Liver (tissue), 9 donors: ENCODE results near the gene EPHB6. TPM values are rescaled to one million over a fixed set of nuclear protein-coding genes. Genes with fewer than 3 reads are reported as not detected.

Experiments
- DNase-seq: peaks from one replicate; pipeline ENCODE4 v3.0.0-alpha.2; 2017; ENCODE audit warnings: low spot score
- H3K27ac ChIP-seq, 2 donors: one replicate each; pipeline ENCODE4 v1.7.0; 2013; ENCODE audit warnings: inconsistent platforms in 2 of 2, low read length in 2 of 2, control low read depth in 1 of 2, low read depth in 1 of 2, mild to moderate bottlenecking in 1 of 2
- H3K27me3 ChIP-seq, 4 donors: one replicate each; pipeline versions ENCODE4 v1.6.1 to v1.7.0; 2013; ENCODE audit warnings: low read length in 3 of 4, inconsistent platforms in 1 of 4, mild to moderate bottlenecking in 1 of 4, moderate library complexity in 1 of 4; ENCODE audit not compliant: control insufficient read depth in 4 of 4, insufficient read depth in 4 of 4
- H3K36me3 ChIP-seq, 4 donors: one replicate each; pipeline versions ENCODE4 v1.6.1 to v1.7.0; 2013; ENCODE audit warnings: low read length in 3 of 4, mild to moderate bottlenecking in 3 of 4, low read depth in 1 of 4, moderate library complexity in 1 of 4; ENCODE audit not compliant: control insufficient read depth in 4 of 4, insufficient read depth in 3 of 4
- H3K4me1 ChIP-seq, 4 donors: one replicate each; pipeline versions ENCODE4 v1.6.1 to v1.7.0; 2013; ENCODE audit warnings: low read length in 3 of 4, mild to moderate bottlenecking in 3 of 4, moderate library complexity in 1 of 4; ENCODE audit not compliant: control insufficient read depth in 4 of 4, insufficient read depth in 4 of 4
- H3K4me3 ChIP-seq, 3 donors: one replicate each; pipeline versions ENCODE4 v1.6.1 to v1.7.0; 2013; ENCODE audit warnings: low read length in 3 of 3, control low read depth in 1 of 3, low read depth in 1 of 3, mild to moderate bottlenecking in 1 of 3
- H3K9ac ChIP-seq, 2 donors: one replicate each; pipeline ENCODE4 v1.7.0; 2013; ENCODE audit warnings: low read length in 2 of 2, mild to moderate bottlenecking in 2 of 2, moderate library complexity in 2 of 2, control low read depth in 1 of 2, low read depth in 1 of 2
- H3K9me3 ChIP-seq, 4 donors: one replicate each; pipeline versions ENCODE4 v1.6.1 to v1.7.0; 2013; ENCODE audit warnings: low read length in 3 of 4; ENCODE audit not compliant: control insufficient read depth in 4 of 4
- CTCF ChIP-seq: fragments of 150-350 bp; IDR thresholded peaks from 2 replicates; pipeline ENCODE4 v1.5.1; 2017; ENCODE audit warnings: improper control_type of control experiment, low read depth, low read length; ENCODE audit not compliant: missing input control
- EGR1 ChIP-seq, 2 donors: IDR thresholded peaks; 2 replicates each; pipeline ENCODE4 v1.6.1; 2016 to 2018; ENCODE audit warnings: antibody characterized with exemption in 2 of 2, low read depth in 2 of 2
- FOXA1 ChIP-seq: IDR thresholded peaks from 2 replicates; pipeline ENCODE4 v1.6.1; 2016; ENCODE audit warnings: antibody characterized with exemption
- FOXA2 ChIP-seq: IDR thresholded peaks from 2 replicates; pipeline ENCODE4 v1.6.1; 2016; ENCODE audit warnings: antibody characterized with exemption
- GABPA ChIP-seq, 2 donors: IDR thresholded peaks in 1 of 2; conservative IDR thresholded peaks in 1 of 2; 2 replicates each; pipeline ENCODE4 v1.6.1; 2016; ENCODE audit warnings: antibody characterized with exemption in 2 of 2, mild to moderate bottlenecking in 1 of 2, moderate library complexity in 1 of 2
- HNF4A ChIP-seq, 2 donors: conservative IDR thresholded peaks; 2 replicates each; pipeline ENCODE4 v1.6.1; 2016; ENCODE audit warnings: antibody characterized with exemption in 2 of 2, mild to moderate bottlenecking in 2 of 2
- HNF4G ChIP-seq: IDR thresholded peaks from 2 replicates; pipeline ENCODE4 v1.6.1; 2016; ENCODE audit warnings: antibody characterized with exemption
- JUND ChIP-seq, 2 donors: IDR thresholded peaks; 2 replicates each; pipeline ENCODE4 v1.6.1; 2016; ENCODE audit warnings: antibody characterized with exemption in 2 of 2
- MAX ChIP-seq: IDR thresholded peaks from 2 replicates; pipeline ENCODE4 v1.6.1; 2016; ENCODE audit warnings: antibody characterized with exemption
- NR2F2 ChIP-seq: IDR thresholded peaks from 2 replicates; pipeline ENCODE4 v1.6.1; 2016; ENCODE audit warnings: antibody characterized with exemption
- RAD21 ChIP-seq, 2 donors: IDR thresholded peaks; 2 replicates each; pipeline ENCODE4 v1.6.1; 2016; ENCODE audit warnings: antibody characterized with exemption in 2 of 2, mild to moderate bottlenecking in 2 of 2
- RXRA ChIP-seq, 2 donors: IDR thresholded peaks; 2 replicates each; pipeline ENCODE4 v1.6.1; 2017 to 2018; ENCODE audit warnings: antibody characterized with exemption in 2 of 2, mild to moderate bottlenecking in 1 of 2
- TAF1 ChIP-seq: conservative IDR thresholded peaks from 2 replicates; pipeline ENCODE4 v1.6.1; 2016; ENCODE audit warnings: antibody characterized with exemption, mild to moderate bottlenecking
- YY1 ChIP-seq: IDR thresholded peaks from 2 replicates; pipeline ENCODE4 v1.6.1; 2016; ENCODE audit warnings: antibody characterized with exemption, mild to moderate bottlenecking
- WGBS: extraction: QIAGEN DNeasy Blood & Tissue Kit; methylation state at CpG from one replicate; pipeline ENCODE4 v1.1.7; 2013; 5-methylcytosine and 5-hydroxymethylcytosine counted together
- polyA plus RNA-seq, 2 donors: library from polyadenylated mRNA; stranded (reverse) in 1 of 2; unstranded in 1 of 2; fragments of 200-250 nt in 1 of 2; fragments of >200 nt in 1 of 2; fragmentation: Nextera tagmentation in 1 of 2; extraction: Ambion mirVana in 1 of 2; gene quantifications; one replicate each; pipeline versions ENCODE4 v1.2.1 to v1.2.3, GENCODE V29; 2013 to 2015
- total RNA-seq, 2 donors: library from RNA; depleted of rRNA; stranded (reverse); fragments of >200 nt; gene quantifications; one replicate each; pipeline ENCODE4 v1.2.3, GENCODE V29; 2014
- TF ChIP-seq, protein P1 (sequence below): IDR thresholded peaks from 2 replicates; pipeline ENCODE4 v1.6.1; 2016; ENCODE audit warnings: antibody characterized with exemption, mild to moderate bottlenecking
- TF ChIP-seq, protein P2 (sequence below): IDR thresholded peaks from 2 replicates; pipeline ENCODE4 v1.6.1; 2016; ENCODE audit warnings: antibody characterized with exemption
- TF ChIP-seq, protein P3 (sequence below): IDR thresholded peaks from 2 replicates; pipeline ENCODE4 v1.6.1; 2016; ENCODE audit warnings: antibody characterized with exemption
- donor health status: healthy.
- donor health status: healthy.
- donor health status: healthy.
- donor health status: healthy.
- donor health status: healthy.

Gene EPHB6
- total and polyA plus RNA-seq, 4 donors, result 1.2 to 4.3 (median 2.0) TPM

GRCh38 chr7:142833174-142834048, 21.5 kb upstream of the EPHB6 start (continued):
- TF ChIP-seq HNF4A (conservative IDR thresholded peaks at IDR 0.05) (no peak), YY1 (no peak), RXRA (IDR thresholded peaks at IDR 0.05) (no peak)

DNA sequence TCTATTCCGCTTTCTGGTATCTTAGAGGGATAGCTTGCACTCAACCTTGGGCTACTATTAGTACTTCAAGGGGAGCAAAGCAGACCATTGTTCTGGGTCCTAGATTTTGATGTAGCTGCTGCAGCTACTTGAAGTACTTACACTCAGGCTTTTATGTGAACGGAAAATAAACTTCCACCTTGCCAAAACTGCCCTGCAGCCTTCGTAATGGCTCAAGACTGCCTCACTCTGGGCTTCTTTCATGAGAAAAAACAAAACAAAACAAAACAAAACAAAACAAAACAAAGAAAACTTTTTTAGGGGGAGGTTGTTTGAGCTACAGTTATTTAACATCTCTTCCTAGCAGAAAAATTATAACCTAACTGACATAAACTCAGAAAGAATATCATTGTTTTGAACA, 19.4 kb upstream of the EPHB6 start:
- no peaks in the 10 kb centered on the region for H3K4me1 ChIP-seq
- no peak overlapping the region for H3K9ac ChIP-seq
- no peaks in the 10 kb centered on the region for H3K27me3 ChIP-seq
- no peak for DNase-seq
- no peak for TF ChIP-seq FOXA1
- TF ChIP-seq HNF4A (conservative IDR thresholded peaks at IDR 0.05), result no peak
- no peak for TF ChIP-seq MAX
- TF ChIP-seq, protein P1, sequence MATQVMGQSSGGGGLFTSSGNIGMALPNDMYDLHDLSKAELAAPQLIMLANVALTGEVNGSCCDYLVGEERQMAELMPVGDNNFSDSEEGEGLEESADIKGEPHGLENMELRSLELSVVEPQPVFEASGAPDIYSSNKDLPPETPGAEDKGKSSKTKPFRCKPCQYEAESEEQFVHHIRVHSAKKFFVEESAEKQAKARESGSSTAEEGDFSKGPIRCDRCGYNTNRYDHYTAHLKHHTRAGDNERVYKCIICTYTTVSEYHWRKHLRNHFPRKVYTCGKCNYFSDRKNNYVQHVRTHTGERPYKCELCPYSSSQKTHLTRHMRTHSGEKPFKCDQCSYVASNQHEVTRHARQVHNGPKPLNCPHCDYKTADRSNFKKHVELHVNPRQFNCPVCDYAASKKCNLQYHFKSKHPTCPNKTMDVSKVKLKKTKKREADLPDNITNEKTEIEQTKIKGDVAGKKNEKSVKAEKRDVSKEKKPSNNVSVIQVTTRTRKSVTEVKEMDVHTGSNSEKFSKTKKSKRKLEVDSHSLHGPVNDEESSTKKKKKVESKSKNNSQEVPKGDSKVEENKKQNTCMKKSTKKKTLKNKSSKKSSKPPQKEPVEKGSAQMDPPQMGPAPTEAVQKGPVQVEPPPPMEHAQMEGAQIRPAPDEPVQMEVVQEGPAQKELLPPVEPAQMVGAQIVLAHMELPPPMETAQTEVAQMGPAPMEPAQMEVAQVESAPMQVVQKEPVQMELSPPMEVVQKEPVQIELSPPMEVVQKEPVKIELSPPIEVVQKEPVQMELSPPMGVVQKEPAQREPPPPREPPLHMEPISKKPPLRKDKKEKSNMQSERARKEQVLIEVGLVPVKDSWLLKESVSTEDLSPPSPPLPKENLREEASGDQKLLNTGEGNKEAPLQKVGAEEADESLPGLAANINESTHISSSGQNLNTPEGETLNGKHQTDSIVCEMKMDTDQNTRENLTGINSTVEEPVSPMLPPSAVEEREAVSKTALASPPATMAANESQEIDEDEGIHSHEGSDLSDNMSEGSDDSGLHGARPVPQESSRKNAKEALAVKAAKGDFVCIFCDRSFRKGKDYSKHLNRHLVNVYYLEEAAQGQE, result no peak
- no peak for TF ChIP-seq TAF1
- TF ChIP-seq, protein P2, sequence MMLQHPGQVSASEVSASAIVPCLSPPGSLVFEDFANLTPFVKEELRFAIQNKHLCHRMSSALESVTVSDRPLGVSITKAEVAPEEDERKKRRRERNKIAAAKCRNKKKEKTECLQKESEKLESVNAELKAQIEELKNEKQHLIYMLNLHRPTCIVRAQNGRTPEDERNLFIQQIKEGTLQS, result no peak
- WGBS, result 28% methylated on average over 3 of the region's 3 CpGs
- no peak overlapping the region for H3K27ac ChIP-seq
- H3K36me3 ChIP-seq, result no peaks in the 10 kb centered on the region
- no peaks in the 10 kb centered on the region for H3K9me3 ChIP-seq
- no peak overlapping the region for H3K4me3 ChIP-seq

- Histone ChIP-seq H3K4me1 (no peaks in the 10 kb centered on the region), H3K27me3 (peaks cover 0 to 2% (median 0%) of the 10 kb centered on the region in 4 donors), H3K27ac (no peak overlapping the region), H3K36me3 (no peaks in the 10 kb centered on the region), H3K9ac (no peak overlapping the region), H3K4me3 (no peak overlapping the region), H3K9me3 (no peaks in the 10 kb centered on the region)
- TF ChIP-seq RAD21 (IDR thresholded peaks at IDR 0.05), result no peak
- TF ChIP-seq FOXA1, result no peak
- no peak for TF ChIP-seq HNF4G
- no peak for TF ChIP-seq GABPA (IDR thresholded peaks at IDR 0.05 in 1 of 2, conservative IDR thresholded peaks at IDR 0.05 in 1 of 2)
- no peak for TF ChIP-seq MAX
- TF ChIP-seq JUND (IDR thresholded peaks at IDR 0.05), result no peak
- TF ChIP-seq CTCF, result no peak
- TF ChIP-seq NR2F2, result no peak
- TF ChIP-seq, protein P3, sequence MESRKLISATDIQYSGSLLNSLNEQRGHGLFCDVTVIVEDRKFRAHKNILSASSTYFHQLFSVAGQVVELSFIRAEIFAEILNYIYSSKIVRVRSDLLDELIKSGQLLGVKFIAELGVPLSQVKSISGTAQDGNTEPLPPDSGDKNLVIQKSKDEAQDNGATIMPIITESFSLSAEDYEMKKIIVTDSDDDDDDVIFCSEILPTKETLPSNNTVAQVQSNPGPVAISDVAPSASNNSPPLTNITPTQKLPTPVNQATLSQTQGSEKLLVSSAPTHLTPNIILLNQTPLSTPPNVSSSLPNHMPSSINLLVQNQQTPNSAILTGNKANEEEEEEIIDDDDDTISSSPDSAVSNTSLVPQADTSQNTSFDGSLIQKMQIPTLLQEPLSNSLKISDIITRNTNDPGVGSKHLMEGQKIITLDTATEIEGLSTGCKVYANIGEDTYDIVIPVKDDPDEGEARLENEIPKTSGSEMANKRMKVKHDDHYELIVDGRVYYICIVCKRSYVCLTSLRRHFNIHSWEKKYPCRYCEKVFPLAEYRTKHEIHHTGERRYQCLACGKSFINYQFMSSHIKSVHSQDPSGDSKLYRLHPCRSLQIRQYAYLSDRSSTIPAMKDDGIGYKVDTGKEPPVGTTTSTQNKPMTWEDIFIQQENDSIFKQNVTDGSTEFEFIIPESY, result no peak
- no peak for TF ChIP-seq EGR1 (IDR thresholded peaks at IDR 0.05; ENCODE audit: low read depth in 2 of 2)
- TF ChIP-seq YY1, result no peak
- TF ChIP-seq, protein P1, result no peak
- TF ChIP-seq FOXA2, result no peak
- no peak for DNase-seq
- WGBS, result 85% methylated on average over 3 of the region's 3 CpGs
Measured at GRCh38 chr7:142836426-142836825, 18.4 kb upstream of the EPHB6 start.
